Dermis blood vessel endothelial cell (primary cell): ENCODE results near the gene ALDH1A3. TPM values are rescaled to one million over a fixed set of nuclear protein-coding genes. Genes with fewer than 3 reads are reported as not detected.
"Not testable (repeated sequence)": the region's sequence is repeated elsewhere in the genome, so short reads cannot be mapped to it uniquely, and the experiment has no call there.

Experiments used
- DNase-seq: peaks from one replicate; pipeline ENCODE4 v3.0.0; 2010
- total RNA-seq: library from RNA; depleted of rRNA; stranded (reverse); fragments of >200 nt; gene quantifications from 2 replicates; pipeline ENCODE4 v1.2.3, GENCODE V29; 2014

Gene ALDH1A3
- total RNA-seq, result 26.4 and 51.2 TPM in 2 replicates

GRCh38 chr15:100879464-100880138 lies at the start of gene ALDH1A3:
Gene ALDH1A3, plus strand, starts transcription at chr15:100879831. Its CDS starts 77 bp downstream, at chr15:100879908.
- DNase-seq, result peak; percentile 58

GRCh38 chr15:100831467-100831866 lies 48.2 kb upstream of the ALDH1A3 start:
- no peak for DNase-seq

GRCh38 chr15:100832149-100832942 lies 47.3 kb upstream of the ALDH1A3 start:
- no peak for DNase-seq

GRCh38 chr15:100833417-100834389 lies 45.9 kb upstream of the ALDH1A3 start:
- no peak for DNase-seq

GRCh38 chr15:100834731-100835130 lies 44.9 kb upstream of the ALDH1A3 start:
- DNase-seq, result no peak

GRCh38 chr15:100835636-100836035 lies 44.0 kb upstream of the ALDH1A3 start:
- no peak for DNase-seq

- no peak for DNase-seq
Observed at GRCh38 chr15:100836501-100836900, 43.1 kb upstream of the ALDH1A3 start.

GRCh38 chr15:100841426-100841825 lies 38.2 kb upstream of the ALDH1A3 start:
- no peak for DNase-seq

- no peak for DNase-seq
Observed at GRCh38 chr15:100842756-100843730, 36.6 kb upstream of the ALDH1A3 start.

- no peak for DNase-seq
Observed at GRCh38 chr15:100844167-100844566, 35.5 kb upstream of the ALDH1A3 start.

- no peak for DNase-seq
Observed at GRCh38 chr15:100844778-100845177, 34.9 kb upstream of the ALDH1A3 start.

GRCh38 chr15:100847194-100847593 lies 32.4 kb upstream of the ALDH1A3 start:
- no peak for DNase-seq

- DNase-seq, result peak; percentile 38
Observed at GRCh38 chr15:100849021-100849854, 30.4 kb upstream of the ALDH1A3 start.

- DNase-seq, result no peak
Observed at GRCh38 chr15:100849855-100850218, 29.8 kb upstream of the ALDH1A3 start.

- not testable (repeated sequence) for DNase-seq
Observed at GRCh38 chr15:100851428-100852015, 28.1 kb upstream of the ALDH1A3 start.

GRCh38 chr15:100852630-100853029 lies 27.0 kb upstream of the ALDH1A3 start:
- DNase-seq, result no peak

GRCh38 chr15:100853676-100854440 lies 25.8 kb upstream of the ALDH1A3 start:
- DNase-seq, result no peak

GRCh38 chr15:100856867-100857266 lies 22.8 kb upstream of the ALDH1A3 start:
- no peak for DNase-seq

GRCh38 chr15:100858294-100858693 lies 21.3 kb upstream of the ALDH1A3 start:
- DNase-seq, result no peak
